HTERT RPE-1 (cell line): ENCODE results near the gene TMEM247.

Experiments
- in situ Hi-C: fragments of 300-500 bp; cut with MboI; formaldehyde crosslinking; loops from 4 replicates; pipeline ENCODE4 v1.14.3; 2020; ENCODE audit warnings: low sequenced_read_pairs

The TMEM247 gene

GRCh38 chr2:46479265-46479664 lies at the start of gene TMEM247:
Gene TMEM247, plus strand, starts transcription at chr2:46479565.
- in situ Hi-C loops = no loop called here

DNA sequence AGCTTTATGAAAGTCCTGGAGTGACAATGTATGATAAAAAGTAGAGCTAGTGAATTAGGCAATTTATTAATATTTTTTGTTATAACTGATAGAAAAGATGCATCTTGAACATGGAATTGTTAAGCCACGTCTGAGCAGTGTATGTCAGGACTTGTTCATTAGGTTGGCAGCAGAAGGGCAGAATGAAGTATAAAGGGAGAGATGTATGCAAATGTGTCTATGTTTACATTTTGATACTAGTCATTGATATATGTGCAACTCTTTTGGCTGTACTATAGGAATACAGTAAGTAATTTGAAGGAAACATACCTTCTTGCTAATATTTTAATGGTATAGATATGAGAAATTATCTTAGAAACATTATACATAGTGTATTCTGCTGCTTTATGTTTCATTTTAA lies 49.0 kb upstream of the TMEM247 start:
- in situ Hi-C loops = no loop called here

GRCh38 chr2:46430992-46431391 lies 48.4 kb upstream of the TMEM247 start:
- in situ Hi-C loops = no loop called here

DNA sequence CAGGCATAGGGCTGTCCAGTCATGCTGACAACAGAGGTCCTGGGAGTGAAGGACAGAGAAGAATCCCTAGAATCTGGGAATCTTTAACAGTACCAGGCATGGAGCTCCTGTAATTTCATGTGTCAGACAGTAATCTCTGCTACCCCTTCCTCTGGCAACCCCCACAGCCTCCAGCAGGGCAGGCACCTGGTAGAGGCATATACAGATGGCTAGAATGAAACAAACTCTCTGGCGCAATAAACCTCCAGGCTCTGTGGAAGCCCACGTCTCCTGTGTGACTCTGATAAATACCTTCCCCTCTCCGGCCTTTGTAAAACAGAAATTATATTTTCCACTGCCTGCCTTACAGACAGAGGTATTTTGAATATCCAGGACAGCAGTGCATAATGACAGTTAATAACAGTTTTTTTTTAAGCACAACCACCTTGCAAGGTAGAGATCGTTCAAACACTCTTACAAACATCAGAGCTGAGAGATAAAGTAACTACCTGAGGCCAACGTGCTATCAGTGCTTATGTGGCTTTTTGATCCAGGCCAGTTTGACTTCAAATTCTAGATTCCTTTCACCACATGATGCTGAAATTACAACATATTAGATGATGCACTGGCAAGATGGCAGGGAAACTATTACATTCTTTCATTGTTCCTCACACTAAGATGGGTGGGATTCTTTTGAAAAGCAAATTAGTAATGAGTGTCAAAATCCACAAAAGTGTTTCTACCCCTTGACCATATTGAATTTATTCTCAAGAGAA lies 47.7 kb upstream of the TMEM247 start:
- in situ Hi-C loops = no loop called here

DNA sequence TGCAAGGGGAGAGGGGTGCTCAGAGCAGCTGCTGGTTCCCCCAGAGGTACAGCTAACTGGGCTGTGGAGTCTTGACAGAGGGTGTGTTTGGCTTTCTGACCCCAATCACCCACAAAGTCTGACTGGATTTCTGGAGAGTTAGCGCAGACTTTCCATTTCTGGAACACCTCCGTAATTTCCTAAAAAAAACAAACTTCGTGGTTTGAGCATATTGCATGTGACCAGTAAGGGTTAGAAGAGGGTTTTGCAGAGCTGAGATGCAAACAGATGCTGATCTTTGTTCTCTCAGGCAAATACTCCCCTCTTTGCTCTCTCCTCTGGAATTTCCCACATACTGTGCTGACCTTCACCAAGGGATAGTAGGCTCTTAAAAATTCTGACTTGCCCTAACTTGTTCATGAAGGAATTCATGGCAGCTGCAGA lies 44.5 kb upstream of the TMEM247 start:
- in situ Hi-C loops = no loop called here

GRCh38 chr2:46435353-46435752 lies 44.0 kb upstream of the TMEM247 start:
- in situ Hi-C loops = no loop called here

- in situ Hi-C loops = no loop called here
Measured at GRCh38 chr2:46435796-46436360, 43.5 kb upstream of the TMEM247 start.

DNA sequence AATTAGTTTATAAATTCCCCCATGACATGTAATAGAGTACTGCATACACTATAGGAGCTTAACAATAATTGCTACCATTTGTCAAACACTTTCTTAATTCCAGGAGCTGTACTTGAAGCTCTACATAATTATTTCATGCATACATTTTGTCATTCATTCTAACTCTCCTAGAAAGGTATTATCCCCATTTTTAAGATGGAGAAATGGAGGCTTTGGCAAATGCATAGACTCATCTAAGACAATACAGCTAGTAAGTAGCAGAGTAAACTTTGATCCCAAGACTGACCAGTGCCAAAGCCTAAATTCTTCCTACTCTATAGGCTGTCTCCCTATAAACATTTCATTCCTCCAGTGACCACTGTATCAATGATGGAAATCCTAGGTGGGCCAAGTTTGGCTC lies 42.6 kb upstream of the TMEM247 start:
- in situ Hi-C loops = no loop called here

GRCh38 chr2:46438102-46438501 lies 41.3 kb upstream of the TMEM247 start:
- in situ Hi-C loops = no loop called here

GRCh38 chr2:46438794-46439193 lies 40.6 kb upstream of the TMEM247 start:
- in situ Hi-C loops = no loop called here

DNA sequence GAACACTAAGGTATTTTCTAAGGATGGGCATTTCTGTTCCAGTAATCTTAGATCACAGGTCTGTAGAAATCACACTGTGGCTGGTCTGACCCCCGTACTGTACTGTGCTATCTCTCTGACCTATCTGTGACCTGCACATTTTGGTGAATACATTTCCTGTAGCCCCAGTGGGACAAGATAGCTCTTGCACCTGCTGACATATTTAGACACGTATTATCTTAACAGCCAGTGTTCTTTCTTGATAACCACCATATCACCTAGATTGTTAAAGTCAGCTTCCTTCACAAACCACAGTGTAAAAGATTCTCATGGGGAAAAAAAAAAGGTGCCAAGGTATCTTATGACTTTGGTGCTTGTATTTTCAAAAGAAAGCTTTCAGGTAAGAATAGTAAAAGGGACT lies 39.8 kb upstream of the TMEM247 start:
- in situ Hi-C loops = no loop called here

GRCh38 chr2:46441838-46442712 lies 37.3 kb upstream of the TMEM247 start:
- in situ Hi-C loops = no loop called here

GRCh38 chr2:46444732-46445131 lies 34.6 kb upstream of the TMEM247 start:
- in situ Hi-C loops = no loop called here

- in situ Hi-C loops = no loop called here
Measured at GRCh38 chr2:46445556-46445955, 33.8 kb upstream of the TMEM247 start.

DNA sequence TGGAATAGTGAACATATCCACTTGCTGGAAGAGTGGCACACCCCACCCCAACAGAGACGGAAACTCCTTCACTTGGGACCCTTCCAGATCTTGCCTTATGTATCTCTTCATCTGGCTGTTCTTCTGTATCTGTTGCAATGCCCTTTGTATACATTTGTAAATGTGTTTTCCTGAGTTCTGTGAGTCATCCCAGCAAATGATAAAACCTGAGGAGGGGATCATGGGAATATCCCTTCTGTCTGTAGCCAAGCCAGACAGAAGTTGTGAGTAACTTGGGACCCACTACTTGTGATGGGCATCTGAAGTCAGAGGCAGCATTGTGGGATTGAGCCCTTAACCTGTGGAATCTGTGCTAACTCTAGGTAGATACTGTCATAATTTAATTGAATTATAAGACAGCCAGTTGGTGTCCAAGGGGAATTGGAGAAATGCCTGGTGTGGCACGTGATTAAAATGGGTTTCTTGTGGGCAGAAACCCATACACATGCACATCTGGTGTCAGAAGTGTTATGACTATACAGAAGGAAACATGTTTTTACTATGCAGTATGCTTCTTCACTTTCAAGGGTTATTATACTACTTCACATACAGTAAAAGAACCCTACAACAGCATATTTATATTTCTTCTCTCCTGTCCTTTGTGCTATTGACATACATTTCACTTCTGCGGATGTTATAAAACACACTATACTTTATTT lies 32.3 kb upstream of the TMEM247 start:
- in situ Hi-C loops = no loop called here

- in situ Hi-C loops = no loop called here
Measured at GRCh38 chr2:46447649-46448048, 31.7 kb upstream of the TMEM247 start.

DNA sequence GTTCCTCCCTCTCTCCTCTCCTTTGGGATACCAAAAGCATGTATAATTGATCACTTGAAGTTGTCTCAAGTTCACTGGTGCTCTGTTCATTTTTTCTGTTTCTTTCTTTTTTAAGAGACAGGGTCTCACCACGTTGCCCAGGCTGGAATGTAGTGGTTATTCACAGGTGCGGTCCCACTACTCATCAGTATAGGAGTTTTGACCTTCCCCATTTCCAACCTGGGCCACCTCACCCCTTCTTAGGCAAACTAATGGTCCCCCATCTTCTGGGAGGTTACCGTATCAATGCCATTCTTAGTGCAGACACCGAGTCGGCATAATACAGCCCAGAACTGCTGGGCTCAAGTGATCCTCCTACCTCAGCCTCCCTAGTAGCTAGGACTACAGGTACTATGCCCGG lies 31.3 kb upstream of the TMEM247 start:
- in situ Hi-C loops = no loop called here

- in situ Hi-C loops = no loop called here
Measured at GRCh38 chr2:46448641-46449040, 30.7 kb upstream of the TMEM247 start.

- in situ Hi-C loops = no loop called here
Measured at GRCh38 chr2:46449700-46450099, 29.7 kb upstream of the TMEM247 start.

GRCh38 chr2:46451131-46451711 lies 28.1 kb upstream of the TMEM247 start:
- in situ Hi-C loops = no loop called here

- in situ Hi-C loops = no loop called here
Measured at GRCh38 chr2:46456789-46457188, 22.6 kb upstream of the TMEM247 start.
